NCI-H187 treated with DMSO at 0.1 percent for 48 hours (cell line): ENCODE data around the gene PLA2G12B.
"Not testable (repeated sequence)": the region's sequence is repeated elsewhere in the genome, so short reads cannot be mapped to it uniquely, and the experiment has no call there.

Experiments
- DNase-seq: peaks from one replicate; lab custom pipeline; 2025; lab: John Stamatoyannopoulos, UW

Gene PLA2G12B

GRCh38 chr10:72935361-72935760 is 19.2 kb downstream of the PLA2G12B start:
- no peak for DNase-seq

- DNase-seq = no peak
Measured at GRCh38 chr10:72932259-72933015, 22.2 kb downstream of the PLA2G12B start.

- DNase-seq = no peak
Measured at GRCh38 chr10:72930276-72930675, 24.3 kb downstream of the PLA2G12B start.

- DNase-seq = no peak
Measured at GRCh38 chr10:72928798-72929197, 25.8 kb downstream of the PLA2G12B start.

- no peak for DNase-seq
Measured at GRCh38 chr10:72927485-72927884, 27.1 kb downstream of the PLA2G12B start.

GRCh38 chr10:72925951-72926465 is 28.6 kb downstream of the PLA2G12B start:
- no peak for DNase-seq

GRCh38 chr10:72924351-72924750 is 30.3 kb downstream of the PLA2G12B start:
- no peak for DNase-seq

GRCh38 chr10:72921147-72921683 is 33.4 kb downstream of the PLA2G12B start:
- not testable (repeated sequence) for DNase-seq

GRCh38 chr10:72918352-72918751 is 36.3 kb downstream of the PLA2G12B start:
- DNase-seq = no peak

- not testable (repeated sequence) for DNase-seq
Measured at GRCh38 chr10:72917803-72918332, 36.7 kb downstream of the PLA2G12B start.

GRCh38 chr10:72917201-72917600 is 37.4 kb downstream of the PLA2G12B start:
- DNase-seq = not testable (repeated sequence)

GRCh38 chr10:72913287-72913686 is 41.3 kb downstream of the PLA2G12B start:
- DNase-seq = no peak

- DNase-seq = no peak
Measured at GRCh38 chr10:72912736-72913135, 41.9 kb downstream of the PLA2G12B start.

GRCh38 chr10:72911758-72912157 is 42.8 kb downstream of the PLA2G12B start:
- no peak for DNase-seq

- DNase-seq = no peak
Measured at GRCh38 chr10:72910705-72911104, 43.9 kb downstream of the PLA2G12B start.

- DNase-seq = no peak
Measured at GRCh38 chr10:72906446-72906845, 48.2 kb downstream of the PLA2G12B start.

- no peak for DNase-seq
Measured at GRCh38 chr10:72904806-72905205, 49.8 kb downstream of the PLA2G12B start.

- DNase-seq = not testable (repeated sequence)
Measured at GRCh38 chr10:72903941-72904446, 50.6 kb downstream of the PLA2G12B start.

GRCh38 chr10:72899545-72899944 is 55.1 kb downstream of the PLA2G12B start:
- no peak for DNase-seq

GRCh38 chr10:72898616-72899015 is 56.0 kb downstream of the PLA2G12B start:
- DNase-seq = no peak

GRCh38 chr10:72895236-72895850 is 59.3 kb downstream of the PLA2G12B start:
- no peak for DNase-seq

GRCh38 chr10:72893136-72893798 is 61.3 kb downstream of the PLA2G12B start, which contains the start of gene OIT3:
Gene OIT3 (plus strand): TSS chr10:72893739. CDS start chr10:72893799, 60 bp downstream.
- no peak for DNase-seq
